Measurements from ENCODE around the gene CHID1. TPM values are rescaled to one million over a fixed set of nuclear protein-coding genes. Genes with fewer than 3 reads are reported as not detected.

The CHID1 gene
- total RNA-seq, 6 experiments from 2014 or later, result 61.1 to 157 (median 78.7) TPM

DNA sequence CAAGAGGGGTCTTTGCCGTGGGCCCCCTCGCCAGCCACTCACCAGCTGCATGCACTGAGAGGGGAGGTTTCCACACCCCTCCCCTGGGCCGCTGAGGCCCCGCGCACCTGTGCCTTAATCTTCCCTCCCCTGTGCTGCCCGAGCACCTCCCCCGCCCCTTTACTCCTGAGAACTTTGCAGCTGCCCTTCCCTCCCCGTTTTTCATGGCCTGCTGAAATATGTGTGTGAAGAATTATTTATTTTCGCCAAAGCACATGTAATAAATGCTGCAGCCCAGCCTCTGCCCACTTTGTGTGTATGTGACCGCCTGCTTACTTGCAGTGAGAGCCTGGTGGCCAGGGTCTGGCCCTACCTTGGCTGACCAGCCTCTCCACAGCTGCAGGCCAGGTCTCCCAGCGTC, 85.7 kb downstream of the CHID1 start:
- no peak for TF ChIP-seq POLR2A (IDR thresholded peaks at IDR 0.05)
- no peak for TF ChIP-seq CTCF (IDR thresholded peaks at IDR 0.05)
- H3K27ac ChIP-seq, result no peak overlapping the region
- H3K9me3 ChIP-seq, result no peaks in the 10 kb centered on the region
- H3K36me3 ChIP-seq, result peaks cover 0 to 24% (median 7%) of the 10 kb centered on the region in 4 donors
- no peak overlapping the region for H3K4me3 ChIP-seq
- DNase-seq (no peak), ATAC-seq (peak in 1 of 4 donors; percentile 0)
- peaks cover 0 to 72% (median 30%) of the 10 kb centered on the region in 4 donors for H3K4me1 ChIP-seq
- H3K27me3 ChIP-seq, result no peaks in the 10 kb centered on the region
- intact Hi-C loops (cut with DNase I), result no loop called here
- WGBS (ENCODE audit: insufficient coverage, low coverage, low lambda C conversion rate, missing lambda C conversion rate), result 46% methylated on average over 7 of the region's 11 CpGs

- TF ChIP-seq CTCF (IDR thresholded peaks at IDR 0.05), result no peak
- TF ChIP-seq POLR2A (IDR thresholded peaks at IDR 0.05), result no peak
- H3K4me3 ChIP-seq, result no peak overlapping the region
- H3K36me3 ChIP-seq, result peaks cover 0 to 24% (median 7%) of the 10 kb centered on the region in 4 donors
- intact Hi-C loops (cut with DNase I), result no loop called here
- WGBS (ENCODE audit: insufficient coverage, low coverage, low lambda C conversion rate, missing lambda C conversion rate), result no CpG with 5 or more reads among the region's 59 CpGs
- H3K9me3 ChIP-seq, result no peaks in the 10 kb centered on the region
- DNase-seq (no peak), ATAC-seq (no peak)
- H3K4me1 ChIP-seq, result peaks cover 0 to 66% (median 28%) of the 10 kb centered on the region in 4 donors
- H3K27me3 ChIP-seq, result no peaks in the 10 kb centered on the region
- no peak overlapping the region for H3K27ac ChIP-seq
Observed at GRCh38 chr11:824292-824880, 86.2 kb downstream of the CHID1 start.

DNA sequence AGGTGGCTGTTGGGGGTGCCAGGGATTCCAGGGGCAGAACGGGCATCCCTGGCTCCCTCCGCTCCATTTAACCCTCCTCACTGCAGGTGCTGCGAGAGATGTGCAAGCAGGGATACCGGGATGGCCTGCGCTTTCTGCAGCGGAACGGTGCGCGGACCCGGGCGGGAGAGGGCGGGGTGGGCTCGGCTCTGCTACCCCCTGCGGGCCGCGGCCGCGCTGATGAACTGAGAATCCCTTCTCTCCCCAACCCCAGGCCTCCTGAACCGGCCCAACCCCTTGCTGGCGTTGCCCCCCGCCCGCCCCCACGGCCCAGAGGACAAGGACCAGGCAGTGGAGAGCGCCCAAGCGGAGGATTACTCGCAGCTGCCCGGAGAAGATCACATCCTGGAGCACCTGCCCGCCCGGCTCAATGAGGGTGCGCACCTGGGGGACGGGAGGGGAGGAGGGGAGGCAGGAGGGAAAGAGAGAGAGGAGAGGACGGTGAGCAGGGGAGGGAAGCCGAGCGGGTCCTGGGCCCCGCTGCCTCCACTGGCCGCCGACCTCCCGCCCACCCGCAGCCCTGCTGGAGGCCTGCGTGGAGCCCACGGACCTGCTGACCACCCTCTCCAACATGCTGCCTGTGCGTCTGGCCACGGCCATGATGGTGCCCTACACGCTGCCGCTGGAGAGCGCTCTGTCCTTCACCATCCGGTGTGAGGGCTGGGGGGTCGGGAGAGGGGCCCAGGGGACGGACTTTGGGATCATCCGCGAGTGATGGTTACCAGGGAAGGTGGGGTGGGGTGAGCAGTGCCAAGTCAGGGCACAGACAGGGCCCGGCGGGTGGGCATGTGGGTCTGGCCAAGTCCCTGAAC, 86.9 kb downstream of the CHID1 start:
- intact Hi-C loops (cut with DNase I), result no loop called here
- H3K4me1 ChIP-seq, result peaks cover 0 to 63% (median 24%) of the 10 kb centered on the region in 4 donors
- no peaks in the 10 kb centered on the region for H3K9me3 ChIP-seq
- no peak for TF ChIP-seq CTCF (IDR thresholded peaks at IDR 0.05)
- no peak for TF ChIP-seq POLR2A (IDR thresholded peaks at IDR 0.05)
- WGBS (ENCODE audit: insufficient coverage, low coverage, low lambda C conversion rate, missing lambda C conversion rate), result 83% methylated on average over 17 of the region's 53 CpGs
- H3K4me3 ChIP-seq, result no peak overlapping the region
- no peak overlapping the region for H3K27ac ChIP-seq
- ATAC-seq (no peak), DNase-seq (no peak)
- no peaks in the 10 kb centered on the region for H3K27me3 ChIP-seq
- H3K36me3 ChIP-seq, result peaks cover 0 to 24% (median 7%) of the 10 kb centered on the region in 4 donors

DNA sequence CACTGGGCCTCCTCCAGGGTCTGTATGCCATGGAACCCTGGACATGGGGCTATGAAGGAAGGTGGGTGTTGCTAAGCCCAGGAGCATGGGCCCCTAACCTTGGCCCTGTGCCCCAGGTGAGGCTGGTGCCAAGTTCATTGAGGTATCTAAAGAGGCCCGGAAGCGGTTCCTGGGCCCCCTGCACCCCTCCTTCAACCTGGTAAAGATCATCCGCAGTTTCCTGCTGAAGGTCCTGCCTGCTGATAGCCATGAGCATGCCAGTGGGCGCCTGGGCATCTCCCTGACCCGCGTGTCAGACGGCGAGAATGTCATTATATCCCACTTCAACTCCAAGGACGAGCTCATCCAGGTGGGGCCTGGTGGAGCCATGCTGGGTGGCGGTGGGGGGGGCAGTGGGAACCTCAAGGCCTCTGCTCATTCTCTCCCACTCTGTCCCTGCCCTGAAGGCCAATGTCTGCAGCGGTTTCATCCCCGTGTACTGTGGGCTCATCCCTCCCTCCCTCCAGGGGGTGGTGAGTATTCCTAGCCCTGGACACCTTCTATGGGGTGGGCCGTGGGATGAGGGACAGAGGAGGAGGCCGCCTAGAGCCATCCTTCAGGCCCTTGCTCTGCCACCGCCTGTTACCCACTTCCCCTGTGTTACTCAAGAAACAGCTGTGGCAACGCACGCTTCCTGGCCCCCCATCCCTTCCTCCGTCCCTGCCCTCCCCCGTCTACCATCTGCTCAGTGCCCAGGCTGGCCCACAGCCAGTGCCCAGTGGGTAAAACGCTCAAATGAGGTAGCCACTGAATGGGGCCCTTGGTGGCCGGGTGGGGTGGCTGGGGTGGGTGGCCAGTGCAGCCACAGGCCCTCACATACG, 88.9 kb downstream of the CHID1 start:
- Histone ChIP-seq H3K9me3 (no peaks in the 10 kb centered on the region), H3K4me3 (peak overlapping the region; percentile 30 to 99 (median 71)), H3K4me1 (peaks cover 0 to 52% (median 24%) of the 10 kb centered on the region in 4 donors), H3K27ac (peak overlapping the region; percentile 36 to 94 (median 88)), H3K36me3 (peaks cover 0 to 24% (median 7%) of the 10 kb centered on the region in 4 donors), H3K27me3 (no peaks in the 10 kb centered on the region)
- no peak for ATAC-seq
- no peak for TF ChIP-seq CTCF (IDR thresholded peaks at IDR 0.05)
- no peak for TF ChIP-seq POLR2A (IDR thresholded peaks at IDR 0.05)
- DNase-seq, result no peak
- WGBS (ENCODE audit: insufficient coverage, low coverage, low lambda C conversion rate, missing lambda C conversion rate), result 36% methylated on average over 14 of the region's 22 CpGs
- intact Hi-C loops (cut with DNase I), result no loop called here

Data from right lobe of liver (tissue), 6 donors.